ENCODE measurements around the gene NDUFB1.

DNA sequence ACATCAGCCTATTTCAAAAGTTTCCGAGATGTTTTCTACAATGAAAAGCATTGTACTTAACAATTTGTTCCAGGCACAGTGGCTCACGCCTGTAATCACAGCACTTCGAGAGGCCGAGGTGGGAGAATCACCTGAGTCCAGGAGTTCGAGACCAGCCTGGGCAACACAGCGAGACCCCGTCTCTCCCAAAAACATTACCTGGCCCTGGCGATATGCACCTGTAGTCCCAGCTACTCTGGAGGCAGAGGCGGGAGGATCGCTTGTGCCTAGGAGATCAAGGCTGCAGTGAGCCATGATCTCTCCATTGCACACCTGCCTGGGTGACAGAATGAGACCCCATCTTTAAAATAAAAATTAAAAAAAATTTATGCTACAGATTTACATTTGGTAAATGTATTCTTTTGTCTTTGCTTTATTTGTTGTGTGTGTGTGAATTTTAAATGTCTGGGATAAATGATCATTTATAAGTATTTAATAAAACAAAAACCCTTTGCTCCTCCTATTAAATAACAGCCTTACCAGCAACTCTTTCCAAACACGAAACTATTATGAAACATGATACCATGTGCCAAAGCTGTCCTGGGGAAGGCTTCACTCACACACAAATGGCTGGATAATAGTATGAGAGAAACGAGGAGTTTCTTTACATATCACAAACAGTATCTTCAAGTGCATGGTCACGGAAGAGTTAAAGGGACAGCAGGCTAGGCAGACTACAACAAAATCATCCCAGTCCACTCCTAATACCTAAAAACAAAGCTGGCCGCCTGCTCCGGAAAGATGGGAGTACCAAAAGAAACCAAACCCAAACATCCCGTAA is 16.2 kb downstream of the NDUFB1 start:
- TF ChIP-seq, protein P1, sequence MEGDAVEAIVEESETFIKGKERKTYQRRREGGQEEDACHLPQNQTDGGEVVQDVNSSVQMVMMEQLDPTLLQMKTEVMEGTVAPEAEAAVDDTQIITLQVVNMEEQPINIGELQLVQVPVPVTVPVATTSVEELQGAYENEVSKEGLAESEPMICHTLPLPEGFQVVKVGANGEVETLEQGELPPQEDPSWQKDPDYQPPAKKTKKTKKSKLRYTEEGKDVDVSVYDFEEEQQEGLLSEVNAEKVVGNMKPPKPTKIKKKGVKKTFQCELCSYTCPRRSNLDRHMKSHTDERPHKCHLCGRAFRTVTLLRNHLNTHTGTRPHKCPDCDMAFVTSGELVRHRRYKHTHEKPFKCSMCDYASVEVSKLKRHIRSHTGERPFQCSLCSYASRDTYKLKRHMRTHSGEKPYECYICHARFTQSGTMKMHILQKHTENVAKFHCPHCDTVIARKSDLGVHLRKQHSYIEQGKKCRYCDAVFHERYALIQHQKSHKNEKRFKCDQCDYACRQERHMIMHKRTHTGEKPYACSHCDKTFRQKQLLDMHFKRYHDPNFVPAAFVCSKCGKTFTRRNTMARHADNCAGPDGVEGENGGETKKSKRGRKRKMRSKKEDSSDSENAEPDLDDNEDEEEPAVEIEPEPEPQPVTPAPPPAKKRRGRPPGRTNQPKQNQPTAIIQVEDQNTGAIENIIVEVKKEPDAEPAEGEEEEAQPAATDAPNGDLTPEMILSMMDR (IDR thresholded peaks at IDR 0.05): no peak
- TF ChIP-seq ZFX (IDR thresholded peaks at IDR 0.05; ENCODE audit: borderline replicate concordance): no peak

Data from 22Rv1 (cell line).